K562 (cell line): ENCODE results near the gene AGGF1. TPM values are rescaled to one million over a fixed set of nuclear protein-coding genes. Genes with fewer than 3 reads are reported as not detected.

Source experiments
- CBX8 ChIP-seq: fragments of 200-600 bp; sonication (generic); IDR thresholded peaks from 2 replicates; pipeline ENCODE4 v1.6.1; 2012; ENCODE audit warnings: borderline replicate concordance, mixed run types, low read depth, mild to moderate bottlenecking, moderate library complexity, mixed read lengths, low read length, control low read depth, inconsistent platforms; ENCODE audit not compliant: poor library complexity, severe bottlenecking; ENCODE audit errors: extremely low read depth
- CREB3L1 ChIP-seq: fragments of 450-650 bp; IDR thresholded peaks from 2 replicates; pipeline ENCODE4 v1.6.1; 2014; ENCODE audit warnings: low read depth, mild to moderate bottlenecking, moderate library complexity, borderline replicate concordance
- HDAC8 ChIP-seq: fragments of 450-650 bp; IDR thresholded peaks from 2 replicates; pipeline ENCODE4 v1.6.1; 2016; ENCODE audit warnings: mild to moderate bottlenecking, missing genetic modification characterization, moderate library complexity, missing compliant biosample characterization
- MAX ChIP-seq: sonication (generic); formaldehyde crosslinking; IDR thresholded peaks from 2 replicates; pipeline ENCODE4 v1.9.0; 2022; ENCODE audit warnings: mild to moderate bottlenecking, missing genetic modification reagents
- NCOA2 ChIP-seq, 2 experiments: fragments of 450-650 bp; IDR thresholded peaks; 2 replicates each; pipeline ENCODE4 v1.6.1; 2018; ENCODE audit warnings: mild to moderate bottlenecking in 2 of 2, moderate library complexity in 1 of 2; ENCODE audit not compliant: partially characterized antibody in 2 of 2
- NFIX ChIP-seq: fragments of 250-450 bp; sonication (Bioruptor Pico); IDR thresholded peaks from 2 replicates; pipeline ENCODE4 v1.4.0; 2020; ENCODE audit warnings: low read depth, mild to moderate bottlenecking, moderate library complexity
- POLR2AphosphoS2 ChIP-seq: IDR thresholded peaks from 2 replicates; pipeline ENCODE4 v1.6.1; 2012; ENCODE audit warnings: low read length, improper control_type of control experiment
- RAD21 ChIP-seq, 2 experiments: fragments of 250-450 bp in 1 of 2; fragments of 450-650 bp in 1 of 2; sonication (Bioruptor Pico) in 1 of 2; formaldehyde crosslinking in 1 of 2; IDR thresholded peaks in 1 of 2; conservative IDR thresholded peaks in 1 of 2; 2 replicates each; pipeline versions ENCODE4 v1.4.0 to v1.8.0; 2020 to 2022; ENCODE audit warnings: mild to moderate bottlenecking in 2 of 2, moderate library complexity in 1 of 2
- SMAD3 ChIP-seq: fragments of 450-650 bp; formaldehyde crosslinking; conservative IDR thresholded peaks from 2 replicates; pipeline ENCODE4 v1.4.0; 2020; ENCODE audit warnings: mild to moderate bottlenecking
- STAT5A ChIP-seq: IDR thresholded peaks from 2 replicates; pipeline ENCODE4 v1.6.1; 2012; ENCODE audit warnings: low read length, inconsistent platforms, borderline replicate concordance
- polyA plus RNA-seq, 8 experiments: library from polyadenylated mRNA; depleted of rRNA in 4 of 8; stranded (reverse) in 5 of 8; unstranded in 3 of 8; fragments of >200 nt; fragmentation: Nextera tagmentation in 2 of 8; fragmentation: Illumina TruSeq in 1 of 8; extraction: Ambion mirVana in 2 of 8; extraction: Trizol in 1 of 8; gene quantifications; 2 replicates each; pipeline versions ENCODE4 v1.2.1 to v1.2.3, GENCODE V29; 2011 to 2014; ENCODE audit warnings: inconsistent platforms in 1 of 8, missing spikeins in 1 of 8
- total RNA-seq, 7 experiments: library from RNA; depleted of rRNA in 6 of 7; stranded (reverse); fragments of >200 nt in 6 of 7; fragmentation: Illumina TruSeq in 2 of 7; extraction: Trizol in 2 of 7; gene quantifications; 2 replicates each; pipeline versions ENCODE4 v1.2.1 to v1.2.3, GENCODE V29; 2011 to 2021; ENCODE audit warnings: low replicate concordance in 1 of 7
- TF ChIP-seq, protein P1 (sequence below): fragments of 250-450 bp; sonication (Bioruptor Pico); IDR thresholded peaks from 2 replicates; pipeline ENCODE4 v1.5.1; 2021; ENCODE audit warnings: mild to moderate bottlenecking
- TF ChIP-seq, protein P2 (sequence below): sonication (generic); formaldehyde crosslinking; IDR thresholded peaks from 2 replicates; pipeline ENCODE4 v1.8.0; 2022; ENCODE audit warnings: missing genetic modification reagents, mild to moderate bottlenecking, moderate library complexity, borderline replicate concordance

Gene AGGF1
- total and polyA plus RNA-seq, 9 of the 15 experiments (the other 6 are each of a cell fraction or from before 2014, with no cell fraction given), result 5.2 to 20.4 (median 13.4) TPM

DNA sequence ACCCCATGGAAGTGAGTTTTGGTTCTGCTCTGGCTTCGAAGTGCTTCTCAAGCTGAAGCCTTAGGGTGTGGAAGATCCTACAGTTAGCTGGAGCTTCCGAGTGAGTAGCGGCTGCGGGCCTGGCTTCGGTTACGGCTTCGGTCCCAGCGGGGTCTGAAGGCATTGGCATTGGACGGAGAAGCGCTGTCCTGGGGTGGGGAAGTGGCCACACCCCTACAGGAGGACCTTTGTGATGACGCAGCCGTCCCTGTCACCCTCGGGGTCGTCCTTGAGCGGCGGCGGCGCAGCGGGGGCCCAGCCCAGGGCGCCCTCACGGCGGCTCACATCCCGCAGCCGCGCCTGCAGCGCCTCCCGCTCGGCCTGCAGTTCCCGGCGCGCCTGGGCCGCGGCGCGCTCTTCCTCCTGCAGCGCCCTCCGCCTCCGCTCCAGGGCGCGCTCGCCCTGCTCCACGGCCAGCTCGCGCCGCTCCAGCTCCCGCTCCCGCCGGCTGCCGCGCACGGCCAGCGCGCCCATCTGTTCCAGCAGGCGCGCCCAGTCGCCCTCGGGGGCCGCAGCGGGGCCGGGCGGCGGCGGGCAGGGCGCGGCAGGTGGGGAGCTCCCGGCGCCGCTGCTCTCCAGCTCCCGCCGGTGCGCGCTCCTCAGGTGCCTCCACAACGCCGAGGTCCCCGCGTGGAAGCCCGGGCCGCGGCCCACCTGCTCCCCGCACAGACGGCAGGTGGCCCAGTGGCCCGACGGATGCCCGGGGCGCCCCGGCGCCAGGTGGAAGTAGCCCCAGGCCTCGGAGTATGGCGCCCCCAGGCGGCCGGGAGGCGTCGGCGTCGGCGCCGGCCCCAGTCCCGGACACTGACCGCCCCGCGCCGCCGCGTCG is 47.0 kb downstream of the AGGF1 start (continued):
- TF ChIP-seq, protein P1, sequence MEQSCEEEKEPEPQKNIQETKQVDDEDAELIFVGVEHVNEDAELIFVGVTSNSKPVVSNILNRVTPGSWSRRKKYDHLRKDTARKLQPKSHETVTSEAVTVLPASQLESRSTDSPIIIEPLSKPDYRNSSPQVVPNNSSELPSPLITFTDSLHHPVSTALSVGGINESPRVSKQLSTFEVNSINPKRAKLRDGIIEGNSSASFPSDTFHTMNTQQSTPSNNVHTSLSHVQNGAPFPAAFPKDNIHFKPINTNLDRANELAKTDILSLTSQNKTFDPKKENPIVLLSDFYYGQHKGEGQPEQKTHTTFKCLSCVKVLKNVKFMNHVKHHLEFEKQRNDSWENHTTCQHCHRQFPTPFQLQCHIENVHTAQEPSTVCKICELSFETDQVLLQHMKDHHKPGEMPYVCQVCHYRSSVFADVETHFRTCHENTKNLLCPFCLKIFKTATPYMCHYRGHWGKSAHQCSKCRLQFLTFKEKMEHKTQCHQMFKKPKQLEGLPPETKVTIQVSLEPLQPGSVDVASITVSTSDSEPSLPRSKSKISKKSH (CRISPR knock-in tag), result no peak
- TF ChIP-seq CBX8 (no peak), HDAC8 (no peak), POLR2AphosphoS2 (no peak), NFIX (CRISPR knock-in tag) (no peak), STAT5A (no peak), MAX (CRISPR knock-in tag) (peak; percentile 52; the same call in 1 of the 2 replicates), NCOA2 (IDR thresholded peaks at IDR 0.05; ENCODE audit: partially characterized antibody in 2 of 2) (no peak), CREB3L1 (peak; percentile 56; the same call in 1 of the 2 replicates), SMAD3 (CRISPR knock-in tag) (no peak), RAD21 (CRISPR knock-in tag; conservative IDR thresholded peaks at IDR 0.05 in 1 of 2, IDR thresholded peaks at IDR 0.05 in 1 of 2) (peak; percentile 45 to 52; a peak in 3 of 4 replicates)
- TF ChIP-seq, protein P2, sequence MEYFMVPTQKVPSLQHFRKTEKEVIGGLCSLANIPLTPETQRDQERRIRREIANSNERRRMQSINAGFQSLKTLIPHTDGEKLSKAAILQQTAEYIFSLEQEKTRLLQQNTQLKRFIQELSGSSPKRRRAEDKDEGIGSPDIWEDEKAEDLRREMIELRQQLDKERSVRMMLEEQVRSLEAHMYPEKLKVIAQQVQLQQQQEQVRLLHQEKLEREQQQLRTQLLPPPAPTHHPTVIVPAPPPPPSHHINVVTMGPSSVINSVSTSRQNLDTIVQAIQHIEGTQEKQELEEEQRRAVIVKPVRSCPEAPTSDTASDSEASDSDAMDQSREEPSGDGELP, result no peak
